NCI-H2029 treated with DMSO at 0.1 percent for 48 hours (cell line): ENCODE measurements around the gene FNTB.

Experiments used
- DNase-seq: peaks from one replicate; lab custom pipeline; 2025; lab: John Stamatoyannopoulos, UW

FNTB gene

GRCh38 chr14:64986648-64987437 is at the start of gene FNTB:
Gene FNTB, plus strand, starts transcription at chr14:64986895. Its CDS starts 59 bp downstream, at chr14:64986954.
- peak; percentile 54 for DNase-seq

- DNase-seq, result no peak
Observed at GRCh38 chr14:64937171-64937820, 49.4 kb upstream of the FNTB start.

GRCh38 chr14:64937821-64938193 is 48.9 kb upstream of the FNTB start:
- DNase-seq, result no peak

- peak; percentile 11 for DNase-seq
Observed at GRCh38 chr14:64938972-64939816, 47.5 kb upstream of the FNTB start.

GRCh38 chr14:64939817-64940190 is 46.9 kb upstream of the FNTB start:
- DNase-seq, result no peak

- DNase-seq, result no peak
Observed at GRCh38 chr14:64940336-64940910, 46.3 kb upstream of the FNTB start.

GRCh38 chr14:64942531-64943111 is 44.1 kb upstream of the FNTB start, which contains the start of gene GPX2:
Gene GPX2, minus strand, starts transcription at chr14:64942745. Its CDS starts 19 bp downstream, at chr14:64942726.
- DNase-seq, result peak; percentile 50

GRCh38 chr14:64943556-64943955 is 43.1 kb upstream of the FNTB start:
- no peak for DNase-seq

- DNase-seq, result no peak
Observed at GRCh38 chr14:64944041-64944440, 42.7 kb upstream of the FNTB start.

- DNase-seq, result no peak
Observed at GRCh38 chr14:64944861-64945260, 41.8 kb upstream of the FNTB start.

GRCh38 chr14:64945431-64946178 is 41.1 kb upstream of the FNTB start:
- DNase-seq, result no peak

GRCh38 chr14:64946310-64947045 is 40.2 kb upstream of the FNTB start:
- no peak for DNase-seq

- no peak for DNase-seq
Observed at GRCh38 chr14:64947710-64948611, 38.7 kb upstream of the FNTB start.

GRCh38 chr14:64948612-64949210 is 38.0 kb upstream of the FNTB start:
- no peak for DNase-seq

- DNase-seq, result no peak
Observed at GRCh38 chr14:64950889-64951288, 35.8 kb upstream of the FNTB start.

- DNase-seq, result no peak
Observed at GRCh38 chr14:64951291-64951690, 35.4 kb upstream of the FNTB start.

- no peak for DNase-seq
Observed at GRCh38 chr14:64951724-64952123, 35.0 kb upstream of the FNTB start.

- DNase-seq, result no peak
Observed at GRCh38 chr14:64952598-64953309, 33.9 kb upstream of the FNTB start.
